Measurements from ENCODE around the gene ATG7. TPM values are rescaled to one million over a fixed set of nuclear protein-coding genes. Genes with fewer than 3 reads are reported as not detected.
"Not testable (repeated sequence)": the region's sequence is repeated elsewhere in the genome, so short reads cannot be mapped to it uniquely, and the experiment has no call there.

The ATG7 gene
- polyA plus RNA-seq, 4 donors = 7.8 to 16.3 (median 11.6) TPM

GRCh38 chr3:11335056-11335608 lies 62.9 kb downstream of the ATG7 start:
- 40 to 46% (median 44%) methylated on average over 4 of the region's 4 CpGs for WGBS, 3 donors
- Histone ChIP-seq H3K27me3 (ENCODE audit: control insufficient read depth in 3 of 3, insufficient read depth in 3 of 3, low read length in 3 of 3) (no peaks in the 10 kb centered on the region), H3K27ac (ENCODE audit: low read depth in 1 of 3, low read length in 2 of 3) (no peak overlapping the region), H3K4me1 (ENCODE audit: control insufficient read depth in 3 of 3, insufficient read depth in 2 of 3, low read depth in 1 of 3, low read length in 2 of 3) (no peaks in the 10 kb centered on the region), H3K9me3 (ENCODE audit: control insufficient read depth in 2 of 2, insufficient read depth in 1 of 2, low read depth in 1 of 2, low read length in 1 of 2) (no peaks in the 10 kb centered on the region), H3K36me3 (ENCODE audit: control insufficient read depth in 3 of 3, insufficient read depth in 2 of 3, low read depth in 1 of 3, low read length in 3 of 3) (peaks cover 0 to 2% (median 0%) of the 10 kb centered on the region in 3 donors), H3K4me3 (ENCODE audit: low read depth in 1 of 3, low read length in 3 of 3) (no peak overlapping the region)
- DNase-seq (peak; percentile 59 to 67), FAIRE-seq (no peak)

GRCh38 chr3:11339541-11339940 lies 67.3 kb downstream of the ATG7 start:
- Histone ChIP-seq H3K36me3 (ENCODE audit: control insufficient read depth in 3 of 3, insufficient read depth in 2 of 3, low read depth in 1 of 3, low read length in 3 of 3) (peaks cover 2 to 8% (median 4%) of the 10 kb centered on the region in 3 donors), H3K27ac (ENCODE audit: low read depth in 1 of 3, low read length in 2 of 3) (no peak overlapping the region), H3K27me3 (ENCODE audit: control insufficient read depth in 3 of 3, insufficient read depth in 3 of 3, low read length in 3 of 3) (no peaks in the 10 kb centered on the region), H3K9me3 (ENCODE audit: control insufficient read depth in 2 of 2, insufficient read depth in 1 of 2, low read depth in 1 of 2, low read length in 1 of 2) (no peaks in the 10 kb centered on the region), H3K4me3 (ENCODE audit: low read depth in 1 of 3, low read length in 3 of 3) (no peak overlapping the region), H3K4me1 (ENCODE audit: control insufficient read depth in 3 of 3, insufficient read depth in 2 of 3, low read depth in 1 of 3, low read length in 2 of 3) (no peaks in the 10 kb centered on the region)
- WGBS, 3 donors = 76 to 92% (median 91%) methylated on average over 3 of the region's 3 CpGs
- FAIRE-seq = no peak
- DNase-seq = no peak

DNA sequence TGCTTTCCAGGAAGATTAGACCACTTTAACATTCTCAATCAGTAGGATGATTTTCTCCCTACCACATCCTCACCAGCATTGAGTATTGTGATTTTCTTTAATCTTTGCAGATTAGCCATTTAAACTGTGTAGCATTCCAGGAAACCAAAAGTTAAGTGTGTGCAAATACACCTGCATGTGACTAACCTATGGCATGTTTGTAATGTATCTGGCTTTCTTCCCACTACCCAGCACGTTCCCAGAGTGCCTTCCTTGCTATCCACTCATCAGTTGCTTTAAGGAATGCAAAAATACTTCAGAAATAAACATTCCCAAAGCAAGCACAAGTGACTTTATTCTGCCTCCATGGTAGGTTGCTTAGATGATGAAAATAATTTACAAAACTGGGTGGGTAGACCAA lies 74.2 kb downstream of the ATG7 start:
- DNase-seq (no peak), FAIRE-seq (no peak)
- no peak overlapping the region for H3K27ac ChIP-seq (ENCODE audit: low read depth in 1 of 3, low read length in 2 of 3)
- H3K27me3 ChIP-seq (ENCODE audit: control insufficient read depth in 3 of 3, insufficient read depth in 3 of 3, low read length in 3 of 3) = no peaks in the 10 kb centered on the region
- H3K9me3 ChIP-seq (ENCODE audit: control insufficient read depth in 2 of 2, insufficient read depth in 1 of 2, low read depth in 1 of 2, low read length in 1 of 2) = no peaks in the 10 kb centered on the region
- H3K4me1 ChIP-seq (ENCODE audit: control insufficient read depth in 3 of 3, insufficient read depth in 2 of 3, low read depth in 1 of 3, low read length in 2 of 3) = no peaks in the 10 kb centered on the region
- 59 to 74% (median 67%) methylated on average over 1 of the region's 1 CpG for WGBS, 3 donors
- peaks cover 9 to 13% (median 11%) of the 10 kb centered on the region in 3 donors for H3K36me3 ChIP-seq (ENCODE audit: control insufficient read depth in 3 of 3, insufficient read depth in 2 of 3, low read depth in 1 of 3, low read length in 3 of 3)
- H3K4me3 ChIP-seq (ENCODE audit: low read depth in 1 of 3, low read length in 3 of 3) = no peak overlapping the region

DNA sequence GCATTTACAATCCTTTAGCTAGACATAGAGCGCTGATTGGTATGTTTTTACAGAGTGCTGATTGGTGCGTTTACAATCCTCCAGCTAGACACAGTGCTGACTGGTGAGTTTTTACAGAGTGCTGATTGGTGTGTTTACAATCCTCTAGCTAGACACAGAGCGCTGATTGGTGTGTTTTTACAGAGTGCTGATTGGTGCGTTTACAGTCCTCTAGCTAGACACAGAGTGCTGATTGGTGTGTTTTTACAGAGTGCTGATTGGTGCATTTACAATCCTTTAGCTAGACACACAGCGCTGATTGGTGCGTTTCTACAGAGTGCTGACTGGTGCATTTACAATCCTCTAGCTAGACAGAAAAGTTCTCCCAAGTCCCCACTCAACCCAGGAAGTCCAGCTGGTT lies 76.7 kb downstream of the ATG7 start:
- H3K9me3 ChIP-seq (ENCODE audit: control insufficient read depth in 2 of 2, insufficient read depth in 1 of 2, low read depth in 1 of 2, low read length in 1 of 2); FAIRE-seq; DNase-seq; H3K27ac ChIP-seq (ENCODE audit: low read depth in 1 of 3, low read length in 2 of 3); H3K4me3 ChIP-seq (ENCODE audit: low read depth in 1 of 3, low read length in 3 of 3); H3K27me3 ChIP-seq (ENCODE audit: control insufficient read depth in 3 of 3, insufficient read depth in 3 of 3, low read length in 3 of 3); H3K4me1 ChIP-seq (ENCODE audit: control insufficient read depth in 3 of 3, insufficient read depth in 2 of 3, low read depth in 1 of 3, low read length in 2 of 3): not testable (repeated sequence)
- 98 to 100% (median 99%) methylated on average over 6 of the region's 6 CpGs for WGBS, 3 donors
- peaks cover 4 to 14% (median 9%) of the 10 kb centered on the region in 3 donors for H3K36me3 ChIP-seq (ENCODE audit: control insufficient read depth in 3 of 3, insufficient read depth in 2 of 3, low read depth in 1 of 3, low read length in 3 of 3)

GRCh38 chr3:11349446-11349845 lies 77.2 kb downstream of the ATG7 start:
- no peak for FAIRE-seq
- H3K4me3 ChIP-seq (ENCODE audit: low read depth in 1 of 3, low read length in 3 of 3) = no peak overlapping the region
- H3K27ac ChIP-seq (ENCODE audit: low read depth in 1 of 3, low read length in 2 of 3) = no peak overlapping the region
- WGBS, 3 donors = 88 to 93% (median 92%) methylated on average over 2 of the region's 2 CpGs
- H3K4me1 ChIP-seq (ENCODE audit: control insufficient read depth in 3 of 3, insufficient read depth in 2 of 3, low read depth in 1 of 3, low read length in 2 of 3) = no peaks in the 10 kb centered on the region
- peaks cover 4 to 13% (median 9%) of the 10 kb centered on the region in 3 donors for H3K36me3 ChIP-seq (ENCODE audit: control insufficient read depth in 3 of 3, insufficient read depth in 2 of 3, low read depth in 1 of 3, low read length in 3 of 3)
- no peak for DNase-seq
- no peaks in the 10 kb centered on the region for H3K27me3 ChIP-seq (ENCODE audit: control insufficient read depth in 3 of 3, insufficient read depth in 3 of 3, low read length in 3 of 3)
- H3K9me3 ChIP-seq (ENCODE audit: control insufficient read depth in 2 of 2, insufficient read depth in 1 of 2, low read depth in 1 of 2, low read length in 1 of 2) = no peaks in the 10 kb centered on the region

GRCh38 chr3:11350374-11350773 lies 78.2 kb downstream of the ATG7 start:
- no peaks in the 10 kb centered on the region for H3K9me3 ChIP-seq (ENCODE audit: control insufficient read depth in 2 of 2, insufficient read depth in 1 of 2, low read depth in 1 of 2, low read length in 1 of 2)
- H3K4me1 ChIP-seq (ENCODE audit: control insufficient read depth in 3 of 3, insufficient read depth in 2 of 3, low read depth in 1 of 3, low read length in 2 of 3) = no peaks in the 10 kb centered on the region
- H3K27ac ChIP-seq (ENCODE audit: low read depth in 1 of 3, low read length in 2 of 3) = no peak overlapping the region
- FAIRE-seq (no peak), DNase-seq (no peak)
- H3K36me3 ChIP-seq (ENCODE audit: control insufficient read depth in 3 of 3, insufficient read depth in 2 of 3, low read depth in 1 of 3, low read length in 3 of 3) = peaks cover 4 to 13% (median 9%) of the 10 kb centered on the region in 3 donors
- no peaks in the 10 kb centered on the region for H3K27me3 ChIP-seq (ENCODE audit: control insufficient read depth in 3 of 3, insufficient read depth in 3 of 3, low read length in 3 of 3)
- H3K4me3 ChIP-seq (ENCODE audit: low read depth in 1 of 3, low read length in 3 of 3) = no peak overlapping the region
- 86 to 94% (median 92%) methylated on average over 2 of the region's 2 CpGs for WGBS, 3 donors

DNA sequence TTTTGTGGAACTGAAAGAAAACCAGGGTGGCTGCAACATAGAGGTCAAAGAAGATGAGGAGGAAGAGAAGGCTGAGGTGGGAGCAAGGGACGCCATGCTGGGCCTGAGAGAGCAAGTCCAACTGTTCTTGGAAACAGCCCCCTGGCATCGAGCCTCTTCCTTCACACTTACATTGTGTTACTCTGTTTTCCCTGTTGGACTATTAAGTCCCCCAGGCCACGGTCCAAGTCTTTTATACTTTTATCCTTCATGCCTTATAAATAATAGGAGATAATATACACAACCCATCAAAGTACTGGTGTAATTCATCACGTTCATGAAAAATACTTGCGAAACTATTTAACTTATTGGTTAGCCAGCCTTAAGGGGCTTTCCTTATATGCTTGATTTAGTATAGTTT lies 79.3 kb downstream of the ATG7 start:
- H3K9me3 ChIP-seq (ENCODE audit: control insufficient read depth in 2 of 2, insufficient read depth in 1 of 2, low read depth in 1 of 2, low read length in 1 of 2) = no peaks in the 10 kb centered on the region
- H3K27ac ChIP-seq (ENCODE audit: low read depth in 1 of 3, low read length in 2 of 3) = no peak overlapping the region
- DNase-seq = no peak
- no peak for FAIRE-seq
- H3K4me1 ChIP-seq (ENCODE audit: control insufficient read depth in 3 of 3, insufficient read depth in 2 of 3, low read depth in 1 of 3, low read length in 2 of 3) = no peaks in the 10 kb centered on the region
- WGBS, 3 donors = 90 to 95% (median 94%) methylated on average over 5 of the region's 5 CpGs
- H3K27me3 ChIP-seq (ENCODE audit: control insufficient read depth in 3 of 3, insufficient read depth in 3 of 3, low read length in 3 of 3) = no peaks in the 10 kb centered on the region
- no peak overlapping the region for H3K4me3 ChIP-seq (ENCODE audit: low read depth in 1 of 3, low read length in 3 of 3)
- H3K36me3 ChIP-seq (ENCODE audit: control insufficient read depth in 3 of 3, insufficient read depth in 2 of 3, low read depth in 1 of 3, low read length in 3 of 3) = peaks cover 3 to 13% (median 9%) of the 10 kb centered on the region in 3 donors

- no peak for FAIRE-seq
- Histone ChIP-seq H3K27me3 (ENCODE audit: control insufficient read depth in 3 of 3, insufficient read depth in 3 of 3, low read length in 3 of 3) (no peaks in the 10 kb centered on the region), H3K9me3 (ENCODE audit: control insufficient read depth in 2 of 2, insufficient read depth in 1 of 2, low read depth in 1 of 2, low read length in 1 of 2) (no peaks in the 10 kb centered on the region), H3K4me1 (ENCODE audit: control insufficient read depth in 3 of 3, insufficient read depth in 2 of 3, low read depth in 1 of 3, low read length in 2 of 3) (no peaks in the 10 kb centered on the region), H3K4me3 (ENCODE audit: low read depth in 1 of 3, low read length in 3 of 3) (no peak overlapping the region), H3K27ac (ENCODE audit: low read depth in 1 of 3, low read length in 2 of 3) (no peak overlapping the region), H3K36me3 (ENCODE audit: control insufficient read depth in 3 of 3, insufficient read depth in 2 of 3, low read depth in 1 of 3, low read length in 3 of 3) (peaks cover 3 to 18% (median 11%) of the 10 kb centered on the region in 3 donors)
- DNase-seq = no peak
- WGBS, 3 donors = 74 to 92% (median 87%) methylated on average over 1 of the region's 1 CpG
Measured at GRCh38 chr3:11356269-11356668, 84.1 kb downstream of the ATG7 start.

- H3K27me3 ChIP-seq (ENCODE audit: control insufficient read depth in 3 of 3, insufficient read depth in 3 of 3, low read length in 3 of 3) = no peaks in the 10 kb centered on the region
- WGBS, 3 donors = 60 to 77% (median 74%) methylated on average over 5 of the region's 5 CpGs
- no peak overlapping the region for H3K4me3 ChIP-seq (ENCODE audit: low read depth in 1 of 3, low read length in 3 of 3)
- H3K36me3 ChIP-seq (ENCODE audit: control insufficient read depth in 3 of 3, insufficient read depth in 2 of 3, low read depth in 1 of 3, low read length in 3 of 3) = peaks cover 6 to 28% (median 22%) of the 10 kb centered on the region in 3 donors
- peaks cover 0 to 4% (median 3%) of the 10 kb centered on the region in 3 donors for H3K4me1 ChIP-seq (ENCODE audit: control insufficient read depth in 3 of 3, insufficient read depth in 2 of 3, low read depth in 1 of 3, low read length in 2 of 3)
- DNase-seq (no peak), FAIRE-seq (no peak)
- H3K27ac ChIP-seq (ENCODE audit: low read depth in 1 of 3, low read length in 2 of 3) = no peak overlapping the region
- H3K9me3 ChIP-seq (ENCODE audit: control insufficient read depth in 2 of 2, insufficient read depth in 1 of 2, low read depth in 1 of 2, low read length in 1 of 2) = no peaks in the 10 kb centered on the region
Measured at GRCh38 chr3:11362600-11362999, 90.4 kb downstream of the ATG7 start.
